Upper lobe of left lung (tissue), 6 donors: ENCODE measurements around the gene CFAP299. TPM values are rescaled to one million over a fixed set of nuclear protein-coding genes. Genes with fewer than 3 reads are reported as not detected.

Experiments used
- ATAC-seq, 2 donors: fragments of 200-7000 bp; cut with Tn5 transposase; one replicate each; pipeline ENCODE4 v1.9.1; 2022; ENCODE audit warnings: mild to moderate bottlenecking in 2 of 2, moderate library complexity in 2 of 2; ENCODE audit not compliant: low FRiP score in 2 of 2
- DNase-seq, 2 donors: peaks; one replicate each; pipeline ENCODE4 v3.0.0-alpha.2; 2019 to 2020
- H3K27ac ChIP-seq, 4 donors: fragments of 200-600 bp; sonication (generic); one replicate each; pipeline ENCODE4 v1.5.1; 2016 to 2019
- H3K27me3 ChIP-seq, 4 donors: fragments of 200-600 bp; sonication (generic); one replicate each; pipeline ENCODE4 v1.5.1; 2017 to 2019
- H3K36me3 ChIP-seq, 4 donors: fragments of 200-600 bp; sonication (generic); one replicate each; pipeline ENCODE4 v1.5.1; 2016 to 2019
- H3K4me1 ChIP-seq, 4 donors: fragments of 200-600 bp; sonication (generic); one replicate each; pipeline ENCODE4 v1.5.1; 2018 to 2019
- H3K4me3 ChIP-seq, 4 donors: fragments of 200-600 bp; sonication (generic); one replicate each; pipeline ENCODE4 v1.5.1; 2017 to 2019; ENCODE audit warnings: mild to moderate bottlenecking in 2 of 4, moderate library complexity in 1 of 4
- H3K9me3 ChIP-seq, 4 donors: fragments of 200-600 bp; sonication (generic); one replicate each; pipeline ENCODE4 v1.5.1; 2018 to 2019
- EP300 ChIP-seq, 4 donors: sonication (generic); formaldehyde crosslinking; IDR thresholded peaks; one replicate each; pipeline ENCODE4 v1.5.1; 2017; ENCODE audit warnings: antibody characterized with exemption in 4 of 4, control low read depth in 2 of 4
- POLR2A ChIP-seq, 4 donors: fragments of 450-650 bp; IDR thresholded peaks; one replicate each; pipeline ENCODE4 v1.5.1; 2016 to 2017; ENCODE audit warnings: antibody characterized with exemption in 4 of 4, mild to moderate bottlenecking in 2 of 4
- POLR2AphosphoS5 ChIP-seq, 2 donors: sonication (generic); formaldehyde crosslinking; IDR thresholded peaks; one replicate each; pipeline ENCODE4 v1.5.1; 2017; ENCODE audit warnings: antibody characterized with exemption in 2 of 2
- WGBS, 2 donors: methylation state at CpG; one replicate each; pipeline ENCODE4 v1.1.5; 2017 to 2018; 5-methylcytosine and 5-hydroxymethylcytosine counted together
- total RNA-seq, 6 donors: library from RNA; depleted of rRNA in 4 of 6; stranded (reverse); fragments of >200 nt in 4 of 6; gene quantifications; one replicate each; pipeline versions ENCODE4 v1.1.0 to v1.2.1, GENCODE V29; 2016 to 2021
- TF ChIP-seq, protein P1 (sequence below), 6 experiments: fragments of 450-650 bp in 4 of 6; fragments of 200-600 bp in 2 of 6; sonication (generic) in 2 of 6; IDR thresholded peaks; one replicate each; pipeline ENCODE4 v1.5.1; 2016 to 2019; ENCODE audit warnings: antibody characterized with exemption in 6 of 6
- donor health status: DM: no; HTN: no; CAD: no; lungs with moderate emphysema.
- donor health status: DM: no; HTN: yes; CAD: no; lungs with severe emphysema.

The CFAP299 gene
- total RNA-seq, 6 donors from 2014 or later, result 0.46 to 31.6 (median 3.9) TPM

DNA sequence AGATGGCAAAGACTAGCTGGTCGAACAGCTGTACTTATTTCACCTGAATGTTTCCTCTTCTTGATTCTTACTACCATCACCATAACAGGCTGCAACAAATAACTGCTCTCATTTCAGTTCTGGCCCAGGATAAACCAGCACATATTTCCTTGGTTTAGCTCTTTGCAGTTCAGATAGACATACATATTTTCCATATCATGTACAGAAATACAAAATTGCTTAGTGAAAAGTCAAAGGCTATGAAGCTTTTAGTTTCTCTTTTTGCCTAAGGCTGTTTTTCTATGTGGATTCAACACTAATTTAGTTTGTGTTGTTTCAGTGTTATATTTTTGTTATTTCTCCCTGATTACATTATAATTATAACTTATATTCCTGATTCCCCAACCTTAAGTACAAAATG, 591.4 kb downstream of the CFAP299 start:
- no peak overlapping the region for H3K27ac ChIP-seq
- ATAC-seq, result no peak
- H3K4me3 ChIP-seq, result no peak overlapping the region
- no peak for DNase-seq
- no peaks in the 10 kb centered on the region for H3K9me3 ChIP-seq
- H3K4me1 ChIP-seq, result no peaks in the 10 kb centered on the region
- WGBS, 2 donors, result 76 to 82% methylated on average over 1 of the region's 1 CpG
- H3K27me3 ChIP-seq, result no peaks in the 10 kb centered on the region
- TF ChIP-seq EP300 (IDR thresholded peaks at IDR 0.05), result no peak
- TF ChIP-seq, protein P1, sequence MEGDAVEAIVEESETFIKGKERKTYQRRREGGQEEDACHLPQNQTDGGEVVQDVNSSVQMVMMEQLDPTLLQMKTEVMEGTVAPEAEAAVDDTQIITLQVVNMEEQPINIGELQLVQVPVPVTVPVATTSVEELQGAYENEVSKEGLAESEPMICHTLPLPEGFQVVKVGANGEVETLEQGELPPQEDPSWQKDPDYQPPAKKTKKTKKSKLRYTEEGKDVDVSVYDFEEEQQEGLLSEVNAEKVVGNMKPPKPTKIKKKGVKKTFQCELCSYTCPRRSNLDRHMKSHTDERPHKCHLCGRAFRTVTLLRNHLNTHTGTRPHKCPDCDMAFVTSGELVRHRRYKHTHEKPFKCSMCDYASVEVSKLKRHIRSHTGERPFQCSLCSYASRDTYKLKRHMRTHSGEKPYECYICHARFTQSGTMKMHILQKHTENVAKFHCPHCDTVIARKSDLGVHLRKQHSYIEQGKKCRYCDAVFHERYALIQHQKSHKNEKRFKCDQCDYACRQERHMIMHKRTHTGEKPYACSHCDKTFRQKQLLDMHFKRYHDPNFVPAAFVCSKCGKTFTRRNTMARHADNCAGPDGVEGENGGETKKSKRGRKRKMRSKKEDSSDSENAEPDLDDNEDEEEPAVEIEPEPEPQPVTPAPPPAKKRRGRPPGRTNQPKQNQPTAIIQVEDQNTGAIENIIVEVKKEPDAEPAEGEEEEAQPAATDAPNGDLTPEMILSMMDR (IDR thresholded peaks at IDR 0.05), result no peak
- H3K36me3 ChIP-seq, result no peaks in the 10 kb centered on the region

DNA sequence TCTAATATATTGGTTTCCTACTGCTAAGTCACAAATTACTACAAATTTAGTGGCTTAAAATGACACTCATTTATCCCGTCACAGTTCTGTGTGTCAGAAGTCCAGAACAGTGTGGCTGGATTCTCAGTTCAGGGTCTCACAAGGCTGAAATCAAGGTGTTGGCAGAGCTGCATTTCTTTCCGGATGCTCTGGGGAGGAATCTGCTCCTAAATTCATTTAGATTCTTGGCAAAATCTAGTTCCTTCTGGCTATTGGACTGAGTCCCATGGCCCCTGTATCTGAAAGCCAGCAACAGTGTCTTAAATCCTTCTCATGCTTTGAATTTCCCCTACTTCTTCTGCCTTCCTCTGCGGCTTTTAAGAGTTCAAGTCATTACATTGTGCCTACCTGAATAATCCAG, 591.9 kb downstream of the CFAP299 start:
- Histone ChIP-seq H3K36me3 (no peaks in the 10 kb centered on the region), H3K27me3 (no peaks in the 10 kb centered on the region), H3K4me1 (no peaks in the 10 kb centered on the region), H3K27ac (no peak overlapping the region), H3K4me3 (no peak overlapping the region), H3K9me3 (no peaks in the 10 kb centered on the region)
- no peak for TF ChIP-seq POLR2A (IDR thresholded peaks at IDR 0.05)
- TF ChIP-seq EP300 (IDR thresholded peaks at IDR 0.05), result no peak
- TF ChIP-seq, protein P1 (IDR thresholded peaks at IDR 0.05), result no peak
- TF ChIP-seq POLR2AphosphoS5 (IDR thresholded peaks at IDR 0.05), result no peak
- ATAC-seq (no peak), DNase-seq (no peak)
- 80 to 84% methylated on average over 3 of the region's 3 CpGs for WGBS, 2 donors

DNA sequence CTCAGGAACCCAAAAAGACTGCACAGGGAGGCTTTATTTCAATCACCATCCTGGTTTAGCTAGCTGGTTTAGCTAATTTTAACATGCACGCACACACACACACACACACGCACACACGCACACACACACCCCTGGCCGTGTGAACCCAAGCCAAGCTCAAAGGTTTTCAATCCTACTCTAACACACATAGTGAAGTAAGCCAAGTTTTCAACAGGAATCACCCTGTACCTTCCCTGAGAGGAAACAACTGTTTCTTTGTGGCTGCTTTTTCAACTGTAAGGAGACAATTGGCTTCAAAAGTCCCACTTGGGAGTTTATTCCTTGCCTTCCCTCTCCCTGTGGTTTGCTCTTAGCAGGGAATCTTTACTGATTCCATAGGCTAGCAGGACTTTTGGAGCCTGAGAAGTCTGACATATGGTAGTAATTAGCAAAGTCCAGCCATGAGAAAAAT, 596.1 kb downstream of the CFAP299 start:
- no peaks in the 10 kb centered on the region for H3K27me3 ChIP-seq
- H3K4me1 ChIP-seq, result no peaks in the 10 kb centered on the region
- TF ChIP-seq EP300 (IDR thresholded peaks at IDR 0.05) (no peak), POLR2A (IDR thresholded peaks at IDR 0.05) (no peak), POLR2AphosphoS5 (IDR thresholded peaks at IDR 0.05) (no peak)
- TF ChIP-seq, protein P1 (IDR thresholded peaks at IDR 0.05), result no peak
- WGBS, 2 donors, result 56 to 77% methylated on average over 4 of the region's 4 CpGs
- no peak overlapping the region for H3K4me3 ChIP-seq
- no peaks in the 10 kb centered on the region for H3K36me3 ChIP-seq
- DNase-seq (no peak), ATAC-seq (no peak)
- H3K9me3 ChIP-seq, result no peaks in the 10 kb centered on the region
- H3K27ac ChIP-seq, result no peak overlapping the region

DNA sequence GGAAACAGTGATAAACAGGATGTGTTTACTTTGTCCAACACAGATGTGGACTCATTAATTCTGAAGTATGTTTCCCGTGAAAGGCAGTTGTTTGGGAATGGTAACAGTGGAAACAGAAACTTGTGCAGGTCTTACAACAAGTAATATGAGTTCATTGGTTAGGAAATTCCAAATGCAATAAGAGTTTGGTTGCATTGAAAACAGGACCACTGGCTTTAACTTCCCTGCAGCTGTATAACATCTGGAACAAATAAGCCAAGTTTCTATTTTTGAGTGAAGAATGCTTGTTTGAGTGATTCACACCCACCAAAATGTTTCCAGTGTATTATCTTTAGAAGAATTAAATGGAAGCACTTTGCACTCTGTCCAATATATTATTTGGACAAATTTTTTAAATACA, 612.6 kb downstream of the CFAP299 start:
- Histone ChIP-seq H3K27ac (no peak overlapping the region), H3K9me3 (no peaks in the 10 kb centered on the region), H3K27me3 (no peaks in the 10 kb centered on the region), H3K36me3 (no peaks in the 10 kb centered on the region), H3K4me3 (no peak overlapping the region), H3K4me1 (no peaks in the 10 kb centered on the region)
- ATAC-seq, result no peak
- WGBS, 2 donors, result 51 to 59% methylated on average over 1 of the region's 1 CpG
- TF ChIP-seq EP300 (IDR thresholded peaks at IDR 0.05) (no peak), POLR2A (IDR thresholded peaks at IDR 0.05) (no peak), POLR2AphosphoS5 (IDR thresholded peaks at IDR 0.05) (no peak)
- TF ChIP-seq, protein P1 (IDR thresholded peaks at IDR 0.05), result no peak
- DNase-seq, result no peak

DNA sequence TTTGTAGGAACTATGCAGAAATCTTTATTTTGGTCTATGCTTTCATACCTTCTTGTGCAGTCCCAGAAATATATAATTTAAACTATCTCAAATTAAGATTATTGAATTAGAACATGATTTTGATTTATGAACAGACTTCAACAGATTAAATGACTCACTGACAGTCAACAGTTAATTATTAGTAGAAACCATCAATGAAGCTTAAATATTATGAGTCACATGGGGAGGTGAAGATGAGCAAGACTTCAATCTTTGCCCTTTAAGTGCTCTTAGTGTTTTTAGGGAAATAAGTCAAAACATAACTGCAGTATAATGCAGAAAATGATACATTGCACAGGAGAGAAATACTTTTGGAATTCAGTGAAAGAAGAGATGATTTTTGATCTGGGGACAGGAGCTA, 613.5 kb downstream of the CFAP299 start:
- H3K27ac ChIP-seq, result no peak overlapping the region
- no peaks in the 10 kb centered on the region for H3K9me3 ChIP-seq
- no peaks in the 10 kb centered on the region for H3K36me3 ChIP-seq
- no peaks in the 10 kb centered on the region for H3K27me3 ChIP-seq
- H3K4me3 ChIP-seq, result no peak overlapping the region
- no peaks in the 10 kb centered on the region for H3K4me1 ChIP-seq
- no peak for DNase-seq
- no peak for TF ChIP-seq POLR2AphosphoS5 (IDR thresholded peaks at IDR 0.05)
- TF ChIP-seq, protein P1 (IDR thresholded peaks at IDR 0.05), result no peak
- no peak for TF ChIP-seq EP300 (IDR thresholded peaks at IDR 0.05)
- no peak for TF ChIP-seq POLR2A (IDR thresholded peaks at IDR 0.05)
- no peak for ATAC-seq
